Progenitor cell of endocrine pancreas (in vitro differentiated cells): Measurements from ENCODE around the gene IDE. TPM values are rescaled to one million over a fixed set of nuclear protein-coding genes. Genes with fewer than 3 reads are reported as not detected.
"Not testable (repeated sequence)": the region's sequence is repeated elsewhere in the genome, so short reads cannot be mapped to it uniquely, and the experiment has no call there.

Experiments
- DNase-seq: peaks from one replicate; pipeline ENCODE4 v3.0.0; 2021; ENCODE audit warnings: low spot score; ENCODE audit not compliant: unreplicated experiment
- H3K27ac Mint-ChIP-seq: 2 replicates; pipeline ENCODE4 v1.8.0; 2021; ENCODE audit warnings: mild to moderate bottlenecking, moderate library complexity, mixed read lengths
- H3K27me3 Mint-ChIP-seq: 2 replicates; pipeline ENCODE4 v1.8.0; 2021; ENCODE audit warnings: mixed read lengths
- H3K36me3 Mint-ChIP-seq: 2 replicates; pipeline ENCODE4 v1.8.0; 2022; ENCODE audit warnings: mixed read lengths; ENCODE audit not compliant: insufficient read depth
- H3K4me1 Mint-ChIP-seq: 2 replicates; pipeline ENCODE4 v1.8.0; 2021; ENCODE audit warnings: low read depth, mixed read lengths
- H3K4me3 Mint-ChIP-seq: 2 replicates; pipeline ENCODE4 v1.8.0; 2021; ENCODE audit warnings: low read depth, mild to moderate bottlenecking, moderate library complexity, mixed read lengths
- H3K9me3 Mint-ChIP-seq: 2 replicates; pipeline ENCODE4 v1.8.0; 2021; ENCODE audit warnings: low read depth, mixed read lengths
- CTCF ChIP-seq: fragments of 200-600 bp; sonication (generic); IDR thresholded peaks from one replicate; pipeline ENCODE4 v1.5.0; 2021; ENCODE audit warnings: antibody characterized with exemption, mild to moderate bottlenecking; ENCODE audit not compliant: unreplicated experiment
- total RNA-seq: library from RNA; stranded (reverse); gene quantifications from 2 replicates; pipeline ENCODE4 v1.2.1, GENCODE V29; 2021

IDE gene
- total RNA-seq, 1 donor from 2014 or later: 60.1 TPM

GRCh38 chr10:92590623-92591549, 17.0 kb upstream of the IDE start:
- Mint-ChIP-seq H3K9me3 (no peaks in the 10 kb centered on the region), H3K36me3 (no peaks in the 10 kb centered on the region), H3K4me3 (peak overlapping the region; percentile 85), H3K4me1 (peaks cover 27% of the 10 kb centered on the region), H3K27ac (peak overlapping the region; percentile 99), H3K27me3 (no peaks in the 10 kb centered on the region)
- peak; percentile 15 for DNase-seq
- peak; percentile 27 for TF ChIP-seq CTCF

DNA sequence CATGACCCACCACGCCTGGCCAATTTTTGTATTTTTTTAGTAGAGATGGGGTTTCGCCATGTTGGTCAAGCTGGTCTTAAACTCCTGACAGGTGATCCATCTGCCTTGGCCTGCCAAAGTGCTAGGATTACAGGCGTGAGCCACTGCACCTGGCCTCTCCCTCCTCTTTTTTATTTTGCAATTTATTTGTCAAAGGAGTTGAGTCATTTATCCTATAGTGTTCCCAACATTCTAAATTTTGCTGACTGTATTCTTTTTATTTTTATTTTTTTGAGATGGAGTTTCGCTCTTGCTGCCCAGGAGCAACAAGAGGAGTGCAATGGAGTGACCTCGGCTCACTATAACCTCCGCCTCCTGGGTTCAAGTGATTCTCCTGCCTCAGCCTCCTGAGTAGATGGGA, 8.5 kb upstream of the IDE start:
- not testable (repeated sequence) for H3K4me1 Mint-ChIP-seq, H3K27ac Mint-ChIP-seq, DNase-seq, H3K9me3 Mint-ChIP-seq, H3K4me3 Mint-ChIP-seq, H3K27me3 Mint-ChIP-seq, H3K36me3 Mint-ChIP-seq

- H3K27ac Mint-ChIP-seq: no peak overlapping the region
- peaks cover 20% of the 10 kb centered on the region for H3K4me1 Mint-ChIP-seq
- H3K9me3 Mint-ChIP-seq: no peaks in the 10 kb centered on the region
- no peak for TF ChIP-seq CTCF
- no peak overlapping the region for H3K4me3 Mint-ChIP-seq
- H3K36me3 Mint-ChIP-seq: no peaks in the 10 kb centered on the region
- no peaks in the 10 kb centered on the region for H3K27me3 Mint-ChIP-seq
- no peak for DNase-seq
These were observed 2.1 kb upstream of the IDE start for GRCh38 chr10:92575961-92576360.

DNA sequence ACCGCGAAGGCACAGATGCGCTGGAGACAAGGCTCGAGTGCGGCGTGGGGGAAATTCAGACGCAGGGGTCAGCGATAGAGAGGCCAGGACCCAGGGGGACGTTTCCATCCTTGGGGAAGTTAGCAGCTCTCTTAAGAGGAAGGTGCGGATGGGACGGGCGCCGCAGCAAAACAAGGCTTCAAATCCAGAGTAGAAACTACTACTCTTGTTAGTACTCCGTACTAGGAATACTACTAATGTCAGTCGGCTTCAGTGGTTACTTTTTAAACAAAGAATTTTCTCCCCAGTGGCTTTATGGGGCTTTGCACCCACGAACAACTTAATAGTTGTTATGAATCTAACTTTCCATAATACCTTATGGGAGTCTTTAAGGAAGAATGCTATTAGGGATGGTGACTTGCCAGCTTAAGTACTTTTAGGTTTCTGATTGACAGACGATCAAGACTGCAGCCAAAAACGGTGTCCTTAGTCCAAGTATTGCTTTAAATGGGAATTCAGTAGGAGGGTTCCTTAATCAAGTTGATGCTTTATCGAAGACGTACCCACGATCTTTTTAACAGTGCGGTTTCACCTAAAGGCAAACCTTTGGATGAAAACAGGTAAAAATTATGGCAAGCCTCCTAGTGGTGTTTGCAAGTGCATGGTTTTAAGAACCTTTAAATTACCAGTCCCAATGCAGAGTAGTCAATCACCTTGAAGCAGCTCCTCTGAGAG, 812 bp upstream of the IDE start:
- peak overlapping the region; percentile 69 for H3K4me3 Mint-ChIP-seq
- peaks cover 21% of the 10 kb centered on the region for H3K4me1 Mint-ChIP-seq
- H3K27ac Mint-ChIP-seq: peak overlapping the region; percentile 97
- TF ChIP-seq CTCF: peak; percentile 3
- H3K27me3 Mint-ChIP-seq: no peaks in the 10 kb centered on the region
- no peak for DNase-seq
- no peaks in the 10 kb centered on the region for H3K36me3 Mint-ChIP-seq
- H3K9me3 Mint-ChIP-seq: no peaks in the 10 kb centered on the region

DNA sequence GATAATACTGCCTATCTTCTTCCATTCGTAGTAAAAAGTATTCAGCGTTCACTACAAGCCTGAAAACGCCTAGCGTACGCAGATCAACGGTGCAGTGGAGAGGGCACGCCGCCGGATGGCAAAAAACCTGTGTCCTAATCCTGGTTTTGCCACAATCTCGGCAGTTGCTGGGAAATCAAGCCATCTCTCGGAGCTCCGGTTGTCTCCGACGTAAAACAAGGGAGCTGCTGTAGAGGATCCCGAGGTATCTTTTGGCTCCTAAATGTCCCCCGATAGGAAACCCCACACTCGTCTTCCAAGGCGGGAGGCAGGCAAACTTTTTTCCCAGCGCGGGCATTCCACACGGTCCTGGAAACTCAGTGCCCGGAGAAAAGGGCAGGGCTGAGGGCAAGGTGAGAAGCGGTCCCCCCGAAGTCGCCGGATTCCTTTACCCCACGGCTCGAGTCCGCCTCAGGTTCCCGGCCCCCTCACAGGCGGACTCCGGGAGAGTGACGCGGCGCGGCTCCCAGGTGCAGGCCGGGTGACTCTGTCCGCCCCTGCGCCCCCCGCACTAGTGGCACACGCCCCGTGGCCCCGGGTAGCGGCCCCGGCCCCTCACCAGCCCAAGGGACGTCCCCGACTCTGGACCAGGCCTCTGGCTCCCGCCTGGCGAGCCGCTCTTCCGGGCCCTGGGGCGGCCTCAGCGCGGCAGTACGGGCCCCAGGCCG, 649 bp downstream of the IDE start:
- peaks cover 21% of the 10 kb centered on the region for H3K4me1 Mint-ChIP-seq
- H3K9me3 Mint-ChIP-seq: no peaks in the 10 kb centered on the region
- no peaks in the 10 kb centered on the region for H3K27me3 Mint-ChIP-seq
- H3K27ac Mint-ChIP-seq: peak overlapping the region; percentile 53
- H3K36me3 Mint-ChIP-seq: peaks cover 6% of the 10 kb centered on the region
- TF ChIP-seq CTCF: peak; percentile 32
- H3K4me3 Mint-ChIP-seq: peak overlapping the region; percentile 69
- no peak for DNase-seq
